Measurements from ENCODE around the gene MPG.

- no peak for TF ChIP-seq CTCF (IDR thresholded peaks at IDR 0.05)
- no peak for TF ChIP-seq POLR2AphosphoS5 (IDR thresholded peaks at IDR 0.05; ENCODE audit: low read depth, low read length)
- TF ChIP-seq REST (IDR thresholded peaks at IDR 0.05; ENCODE audit: insufficient read depth in 1 of 2, low read depth in 2 of 2, low read length in 1 of 2): no peak
- TF ChIP-seq SIN3A (IDR thresholded peaks at IDR 0.05; ENCODE audit: borderline replicate concordance, insufficient read depth, low read depth, low read length): no peak
- no peak for TF ChIP-seq TCF7L2 (IDR thresholded peaks at IDR 0.05; ENCODE audit: low read depth, low read length)
These were observed 34.7 kb upstream of the MPG start for GRCh38 chr16:43294-43693.
